ENCODE data around the gene CAMK1. TPM values are rescaled to one million over a fixed set of nuclear protein-coding genes. Genes with fewer than 3 reads are reported as not detected.

CAMK1 gene
- total RNA-seq, 1 experiment from 2014 or later, result 2.0 TPM

- Histone ChIP-seq H3K79me2 (ENCODE audit: low read depth) (peaks cover 37% of the 10 kb centered on the region), H3K36me3 (ENCODE audit: low read depth) (peaks cover 47% of the 10 kb centered on the region), H3K4me3 (no peak overlapping the region), H3K27ac (no peak overlapping the region), H3K4me1 (replicated peaks; ENCODE audit: insufficient read depth) (peaks cover 8% of the 10 kb centered on the region; the same call in 1 of the 2 replicates), H3K4me2 (no peak overlapping the region), H4K20me1 (ENCODE audit: insufficient read depth) (peaks cover 49% of the 10 kb centered on the region), H3K9me3 (ENCODE audit: insufficient read depth, low read depth) (no peaks in the 10 kb centered on the region), H3K9me2 (ENCODE audit: insufficient read depth) (no peaks in the 10 kb centered on the region), H2AFZ (no peak overlapping the region), H3F3A (ENCODE audit: insufficient read depth, low read depth) (peaks cover 49% of the 10 kb centered on the region), H3K27me3 (ENCODE audit: insufficient read depth, low read depth) (no peaks in the 10 kb centered on the region)
- TF ChIP-seq EZH2 (IDR thresholded peaks at IDR 0.05; ENCODE audit: low read depth) (no peak), CTCF (conservative IDR thresholded peaks at IDR 0.05) (no peak)
- intact Hi-C loops (cut with micrococcal nuclease; ENCODE audit: unreplicated experiment), result no loop called here
- CTCF ChIA-PET, result no interaction called here
- no peak for DNase-seq
- BruUV-seq (replicated peaks), result no TSS peak
- POLR2A ChIA-PET (ENCODE audit: unreplicated experiment), result no interaction called here
These were observed 27.6 kb upstream of the CAMK1 start for GRCh38 chr3:9797196-9797945.

GRCh38 chr3:9795207-9795606 lies 25.5 kb upstream of the CAMK1 start:
- H3K27me3 ChIP-seq (ENCODE audit: insufficient read depth, low read depth), result no peaks in the 10 kb centered on the region
- no peak overlapping the region for H3K4me3 ChIP-seq
- peaks cover 47% of the 10 kb centered on the region for H4K20me1 ChIP-seq (ENCODE audit: insufficient read depth)
- DNase-seq, result no peak
- no peaks in the 10 kb centered on the region for H3K9me3 ChIP-seq (ENCODE audit: insufficient read depth, low read depth)
- no peak overlapping the region for H2AFZ ChIP-seq
- H3K4me2 ChIP-seq, result no peak overlapping the region
- TF ChIP-seq CTCF (conservative IDR thresholded peaks at IDR 0.05) (no peak), EZH2 (IDR thresholded peaks at IDR 0.05; ENCODE audit: low read depth) (no peak)
- CTCF ChIA-PET, result no interaction called here
- H3K9me2 ChIP-seq (ENCODE audit: insufficient read depth), result no peaks in the 10 kb centered on the region
- intact Hi-C loops (cut with micrococcal nuclease; ENCODE audit: unreplicated experiment), result no loop called here
- H3K27ac ChIP-seq, result no peak overlapping the region
- H3K79me2 ChIP-seq (ENCODE audit: low read depth), result peaks cover 52% of the 10 kb centered on the region
- no TSS peak for BruUV-seq (replicated peaks)
- H3K4me1 ChIP-seq (replicated peaks; ENCODE audit: insufficient read depth), result peaks cover 16% of the 10 kb centered on the region
- peaks cover 43% of the 10 kb centered on the region for H3F3A ChIP-seq (ENCODE audit: insufficient read depth, low read depth)
- H3K36me3 ChIP-seq (ENCODE audit: low read depth), result peaks cover 45% of the 10 kb centered on the region
- POLR2A ChIA-PET (ENCODE audit: unreplicated experiment), result interaction anchor here (0.6 kb wide), 1 partner anchor 77 kb away, joined by 9 read pairs; no protein-coding TSS in a partner anchor

GRCh38 chr3:9794400-9794799 lies 24.7 kb upstream of the CAMK1 start:
- Histone ChIP-seq H3K9me2 (ENCODE audit: insufficient read depth) (no peaks in the 10 kb centered on the region), H3K79me2 (ENCODE audit: low read depth) (peaks cover 52% of the 10 kb centered on the region), H3K36me3 (ENCODE audit: low read depth) (peaks cover 42% of the 10 kb centered on the region), H4K20me1 (ENCODE audit: insufficient read depth) (peaks cover 39% of the 10 kb centered on the region), H3K27me3 (ENCODE audit: insufficient read depth, low read depth) (no peaks in the 10 kb centered on the region), H3F3A (ENCODE audit: insufficient read depth, low read depth) (peaks cover 35% of the 10 kb centered on the region), H3K27ac (no peak overlapping the region), H3K4me2 (peak overlapping the region; percentile 88; the same call in 1 of the 2 replicates), H2AFZ (no peak overlapping the region), H3K4me1 (replicated peaks; ENCODE audit: insufficient read depth) (peaks cover 16% of the 10 kb centered on the region), H3K4me3 (no peak overlapping the region; the same call in 1 of the 2 replicates), H3K9me3 (ENCODE audit: insufficient read depth, low read depth) (no peaks in the 10 kb centered on the region)
- TF ChIP-seq EZH2 (IDR thresholded peaks at IDR 0.05; ENCODE audit: low read depth) (no peak), CTCF (conservative IDR thresholded peaks at IDR 0.05) (no peak)
- CTCF ChIA-PET, result no interaction called here
- no peak for DNase-seq
- BruUV-seq (replicated peaks), result TSS peak; percentile 53
- intact Hi-C loops (cut with micrococcal nuclease; ENCODE audit: unreplicated experiment), result loop anchor here (5.0 kb wide), 1 partner anchor 62 kb away; the partner anchor contains the start of gene BRPF1
- POLR2A ChIA-PET (ENCODE audit: unreplicated experiment), result interaction anchor here (0.6 kb wide), 1 partner anchor 76 kb away, joined by 9 read pairs; no protein-coding TSS in a partner anchor

All from PC-9 (cell line).